Activated gamma-delta T cell treated with anti-CD3 and anti-CD28 coated beads, Interleukin-2, amount 50 U/mL, for 16 hours (primary cell): ENCODE measurements around the gene GREM1.

ENCODE experiments used
- DNase-seq: peaks from one replicate; pipeline ENCODE4 v3.0.0-alpha.2; 2020; ENCODE audit warnings: low read depth

GREM1 gene

GRCh38 chr15:32694222-32694983 lies 23.4 kb upstream of the GREM1 start:
- no peak for DNase-seq

GRCh38 chr15:32698773-32699390 lies 18.9 kb upstream of the GREM1 start:
- DNase-seq = no peak

DNA sequence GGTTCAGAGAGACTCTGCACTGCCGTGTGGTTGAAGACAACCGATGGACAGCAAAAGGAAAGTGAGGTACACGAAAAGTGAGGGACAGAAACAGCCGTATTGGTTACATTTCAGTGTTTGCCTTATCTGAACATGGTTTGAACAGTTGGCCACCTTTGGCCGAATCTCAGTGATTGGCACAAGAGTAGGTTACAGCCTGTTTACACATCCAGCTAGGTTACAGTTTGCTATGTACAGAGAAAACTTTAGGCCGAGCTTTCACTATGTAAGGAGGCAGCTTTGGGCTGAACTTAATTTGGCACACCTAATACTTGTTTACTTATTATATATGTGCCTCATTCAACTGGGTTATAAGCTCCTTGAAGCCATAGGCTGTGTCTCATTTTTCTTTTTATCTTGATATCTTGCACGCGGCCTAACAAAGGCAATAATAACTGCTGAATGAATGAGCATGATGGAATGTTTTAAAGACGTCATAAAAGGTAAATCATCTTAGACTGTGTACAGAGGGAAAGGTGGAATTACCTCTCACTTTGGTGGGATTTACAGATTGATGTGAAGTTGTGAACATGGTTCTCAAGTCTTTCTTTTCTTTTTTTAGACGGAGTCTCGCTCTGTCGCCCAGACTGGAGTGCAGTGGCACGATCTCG lies 17.2 kb upstream of the GREM1 start:
- DNase-seq = no peak

GRCh38 chr15:32701863-32702262 lies 15.9 kb upstream of the GREM1 start:
- DNase-seq = no peak

- no peak for DNase-seq
Measured at GRCh38 chr15:32704395-32704981, 13.3 kb upstream of the GREM1 start.

- no peak for DNase-seq
Measured at GRCh38 chr15:32705446-32705845, 12.4 kb upstream of the GREM1 start.

- DNase-seq = no peak
Measured at GRCh38 chr15:32706704-32707103, 11.1 kb upstream of the GREM1 start.

- DNase-seq = no peak
Measured at GRCh38 chr15:32707436-32707835, 10.4 kb upstream of the GREM1 start.

DNA sequence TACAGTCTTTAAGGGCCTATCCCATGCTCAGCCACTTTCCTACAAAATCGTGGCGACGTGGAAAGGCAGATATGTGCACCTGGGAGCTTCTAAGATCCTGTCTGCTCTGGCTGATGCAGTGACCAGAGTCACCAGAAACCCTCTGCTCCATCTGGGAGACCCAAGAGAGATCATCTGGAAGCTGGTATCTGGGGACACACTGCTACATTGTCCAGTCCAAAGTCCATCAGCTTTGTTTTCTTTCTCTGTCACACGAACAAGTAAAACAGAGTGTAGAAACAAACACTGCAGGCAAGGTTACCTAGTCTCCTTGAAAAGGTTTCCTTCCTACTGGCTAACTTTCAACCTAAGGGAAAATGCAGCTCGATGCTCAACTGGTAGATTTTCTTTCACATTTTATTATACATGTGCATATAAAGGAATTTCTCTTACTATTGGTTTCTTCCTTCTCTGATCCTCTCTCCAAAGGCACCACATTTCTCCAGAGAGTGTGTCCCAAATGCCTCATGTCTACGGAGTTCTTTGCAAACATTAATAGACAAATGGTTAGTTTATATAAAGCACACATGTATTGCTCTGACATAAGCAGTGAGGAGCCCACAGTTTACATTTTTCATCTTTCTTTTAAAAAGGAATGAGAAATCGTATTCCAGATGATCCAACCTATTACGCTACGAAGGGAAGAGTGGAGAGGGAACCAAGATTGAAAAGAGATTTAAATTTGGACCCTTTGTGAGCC lies 8.3 kb upstream of the GREM1 start:
- DNase-seq = no peak

GRCh38 chr15:32715276-32715675 lies 2.5 kb upstream of the GREM1 start:
- no peak for DNase-seq

DNA sequence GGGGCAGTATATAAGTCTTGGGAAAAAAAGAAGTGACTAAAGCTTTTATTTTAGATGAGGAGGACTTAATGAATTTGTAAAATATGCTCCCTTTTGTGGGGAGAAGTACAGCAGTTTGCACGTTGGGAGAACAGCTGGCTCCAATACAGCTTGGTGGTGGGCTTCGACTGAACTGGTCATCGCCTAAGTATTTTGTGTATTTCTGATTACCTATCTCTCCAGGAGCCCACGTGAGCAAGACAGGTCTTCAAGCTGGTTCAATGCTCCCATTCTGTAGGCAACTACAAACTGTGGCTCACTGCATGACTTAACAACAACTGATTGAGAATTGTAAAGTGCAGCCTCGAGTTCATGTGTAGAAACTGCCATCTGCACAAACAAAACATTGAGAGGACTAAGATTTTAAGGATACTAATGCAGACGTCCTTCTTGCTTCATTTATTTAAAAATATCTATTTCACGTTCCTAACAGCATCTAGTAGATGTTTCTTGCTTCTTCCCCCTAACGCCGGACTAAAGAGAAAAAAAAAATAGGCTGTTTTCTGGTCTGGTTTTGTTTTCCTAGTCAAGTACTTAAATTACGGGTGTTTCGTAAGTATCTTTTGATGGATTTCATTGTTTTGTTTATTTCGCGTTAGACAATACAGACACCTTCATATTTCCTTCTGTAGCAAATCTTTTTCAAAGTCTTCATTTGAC lies 1.4 kb upstream of the GREM1 start:
- no peak for DNase-seq

- no peak for DNase-seq
Measured at GRCh38 chr15:32716915-32717425, 834 bp upstream of the GREM1 start.

- no peak for DNase-seq
Measured at GRCh38 chr15:32718227-32718820, 520 bp downstream of the GREM1 start.

DNA sequence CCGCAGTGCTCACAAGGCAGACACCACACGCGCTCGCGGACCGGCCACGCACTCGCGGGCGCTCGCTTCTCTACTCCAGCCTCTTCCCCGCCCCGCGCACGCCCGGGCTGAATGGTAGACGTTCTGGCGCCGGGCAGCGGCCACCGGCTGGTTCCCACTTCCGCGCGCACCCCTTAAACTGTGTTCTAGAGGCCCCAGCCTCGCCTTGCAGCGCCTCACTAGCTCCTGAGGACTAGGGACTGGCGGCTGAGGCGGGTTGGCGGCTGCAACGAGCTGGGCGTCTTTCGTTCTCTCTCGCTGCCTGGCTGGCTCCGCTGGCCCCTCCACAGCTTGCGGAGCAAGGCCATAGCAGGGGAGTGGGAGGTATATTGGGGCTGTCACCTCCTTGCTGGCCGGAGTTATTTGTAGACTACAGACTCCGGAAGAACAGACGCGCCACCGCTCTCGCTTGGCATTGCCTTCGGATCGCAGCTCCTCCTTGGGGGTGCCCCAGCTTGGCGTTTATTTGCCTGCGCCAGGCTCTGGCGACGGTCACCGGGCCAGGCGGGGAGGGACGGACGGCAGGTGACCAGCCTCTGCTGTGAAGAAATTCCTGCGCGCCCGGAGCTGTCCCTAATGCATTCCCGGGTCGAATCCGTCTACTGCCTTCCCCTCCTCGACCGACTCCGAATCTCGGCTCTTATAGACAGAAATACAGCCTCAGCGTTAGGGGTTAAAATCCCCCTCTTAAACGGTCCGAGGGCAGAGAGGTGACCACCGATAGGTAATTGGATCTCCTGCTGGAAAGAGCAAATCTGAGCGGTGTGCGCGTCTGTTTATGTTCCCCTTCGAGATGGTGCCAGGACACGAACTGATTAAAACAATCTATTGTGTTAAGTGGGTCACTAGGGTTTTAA lies 1.3 kb downstream of the GREM1 start:
- no peak for DNase-seq

GRCh38 chr15:32721596-32721995 lies 3.8 kb downstream of the GREM1 start:
- no peak for DNase-seq

DNA sequence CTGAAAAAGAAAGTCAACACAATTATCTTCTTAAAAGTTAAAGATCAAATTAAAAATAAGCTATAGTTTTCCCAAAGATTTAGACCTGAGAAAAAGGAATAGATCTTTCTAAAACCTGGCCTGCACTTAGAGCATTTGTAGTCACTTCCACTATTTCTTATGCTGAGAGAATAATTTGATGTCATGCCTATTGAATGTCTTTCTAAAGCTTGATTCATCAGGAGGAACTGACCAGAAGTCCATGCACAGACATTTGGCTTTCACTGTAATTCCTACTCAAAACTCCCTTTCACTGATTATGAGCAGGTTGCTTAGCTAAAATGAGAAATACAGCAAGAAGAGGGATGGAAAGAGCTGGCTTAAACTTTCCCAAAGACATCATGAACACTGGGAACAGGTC lies 4.3 kb downstream of the GREM1 start:
- no peak for DNase-seq

DNA sequence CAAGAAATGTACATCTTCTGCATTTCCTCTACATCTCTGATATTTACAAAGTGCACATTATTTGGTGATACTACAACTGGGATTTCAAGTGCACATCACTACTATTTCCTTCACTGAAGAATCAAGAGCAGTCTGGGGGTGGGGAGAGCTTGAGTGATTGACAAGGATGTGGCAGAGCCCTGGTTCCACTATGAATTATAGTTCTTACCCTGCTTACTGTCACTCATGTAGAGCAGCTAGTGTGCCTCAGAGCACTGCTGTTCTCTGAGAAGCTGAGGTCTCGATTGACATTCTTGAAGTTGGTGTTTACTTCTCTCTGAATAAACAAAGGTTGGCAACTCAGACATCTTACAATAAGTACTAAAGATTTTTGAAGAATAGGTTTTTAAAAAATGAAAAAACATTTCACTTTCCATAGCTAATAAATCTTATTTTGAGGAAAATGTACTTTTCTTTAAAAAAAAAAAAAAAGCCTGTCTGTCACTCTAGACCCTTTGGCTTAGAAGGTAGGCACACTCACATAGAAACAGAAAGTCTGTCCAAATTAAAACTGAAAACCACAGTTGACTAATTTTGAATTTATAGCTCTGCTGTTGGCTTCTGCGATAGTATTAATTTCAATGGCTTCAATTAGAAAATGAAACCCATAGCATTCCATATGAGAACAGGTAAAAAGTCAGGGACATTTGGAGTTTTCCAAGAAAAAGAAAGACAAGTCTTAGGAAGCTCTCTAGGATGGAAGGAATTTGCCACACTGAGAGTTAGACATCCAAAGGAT lies 5.6 kb downstream of the GREM1 start:
- no peak for DNase-seq

- no peak for DNase-seq
Measured at GRCh38 chr15:32729700-32730395, 12.0 kb downstream of the GREM1 start.
